Common myeloid progenitor, CD34-positive (primary cell): ENCODE results near the gene OR2T35. TPM values are rescaled to one million over a fixed set of nuclear protein-coding genes. Genes with fewer than 3 reads are reported as not detected.
"Not testable (repeated sequence)": the region's sequence is repeated elsewhere in the genome, so short reads cannot be mapped to it uniquely, and the experiment has no call there.

ENCODE experiments used
- CTCF ChIA-PET: fragments of 350-600 bp; sonication (Branson Sonifier 250); formaldehyde crosslinking; loops from one replicate; lab custom pipeline; 2021; ENCODE audit warnings: antibody characterized with exemption; lab: Charles Lee
- POLR2A ChIA-PET: fragments of 350-600 bp; sonication (Branson Sonifier 250); formaldehyde crosslinking; loops from one replicate; lab custom pipeline; 2021; ENCODE audit warnings: antibody characterized with exemption; lab: Charles Lee
- DNase-seq, 3 donors: peaks; one replicate each; pipeline versions ENCODE4 v3.0.0 to v3.0.0-alpha.2; 2013
- H3K27ac ChIP-seq, 2 experiments: 1 replicate in 1 of 2; 2 replicates in 1 of 2; pipeline ENCODE4 v1.7.0; 2013; ENCODE audit warnings: inconsistent platforms in 2 of 2, low read length in 2 of 2, mild to moderate bottlenecking in 2 of 2, low read depth in 1 of 2, moderate library complexity in 1 of 2; ENCODE audit not compliant: severe bottlenecking in 2 of 2, insufficient read depth in 1 of 2, poor library complexity in 1 of 2
- H3K27me3 ChIP-seq, 5 experiments: replicated peaks in 2 of 5; 1 replicate in 3 of 5; 2 replicates in 2 of 5; pipeline versions ENCODE4 v1.6.1 to v1.7.0; 2013; ENCODE audit warnings: low read length in 4 of 5, mild to moderate bottlenecking in 2 of 5, moderate library complexity in 2 of 5, inconsistent platforms in 1 of 5; ENCODE audit not compliant: insufficient read depth in 5 of 5, control insufficient read depth in 4 of 5
- H3K36me3 ChIP-seq, 4 experiments: 1 replicate in 2 of 4; 2 replicates in 2 of 4; pipeline versions ENCODE4 v1.6.1 to v1.7.0; 2013; ENCODE audit warnings: low read length in 3 of 4, control low read depth in 1 of 4, mild to moderate bottlenecking in 1 of 4; ENCODE audit not compliant: control insufficient read depth in 4 of 4, insufficient read depth in 4 of 4
- H3K4me1 ChIP-seq, 4 experiments: 1 replicate in 3 of 4; 2 replicates in 1 of 4; pipeline versions ENCODE4 v1.6.1 to v1.7.1; 2013; ENCODE audit warnings: low read length in 3 of 4, mild to moderate bottlenecking in 3 of 4, control low read depth in 1 of 4, inconsistent platforms in 1 of 4, moderate library complexity in 1 of 4; ENCODE audit not compliant: control insufficient read depth in 4 of 4, insufficient read depth in 4 of 4; ENCODE audit errors: control extremely low read depth in 1 of 4
- H3K4me3 ChIP-seq, 7 experiments: 1 replicate in 4 of 7; 2 replicates in 3 of 7; pipeline versions ENCODE4 v1.5.1 to v1.7.0; 2013; ENCODE audit warnings: mild to moderate bottlenecking in 7 of 7, low read length in 6 of 7, moderate library complexity in 6 of 7, inconsistent platforms in 2 of 7, low read depth in 2 of 7, control low read depth in 1 of 7; ENCODE audit not compliant: insufficient read depth in 4 of 7, control insufficient read depth in 1 of 7; ENCODE audit errors: extremely low read depth in 1 of 7
- H3K9me3 ChIP-seq, 5 experiments: 1 replicate in 4 of 5; 2 replicates in 1 of 5; pipeline versions ENCODE4 v1.6.1 to v1.7.1; 2013; ENCODE audit warnings: low read length in 4 of 5, mild to moderate bottlenecking in 2 of 5, inconsistent platforms in 1 of 5, low read depth in 1 of 5, moderate library complexity in 1 of 5; ENCODE audit not compliant: control insufficient read depth in 4 of 5, insufficient read depth in 2 of 5; ENCODE audit errors: control extremely low read depth in 1 of 5
- WGBS: methylation state at CpG from one replicate; pipeline ENCODE4 v1.1.5; 2013; ENCODE audit not compliant: insufficient coverage; 5-methylcytosine and 5-hydroxymethylcytosine counted together
- polyA plus RNA-seq: library from polyadenylated mRNA; unstranded; fragments of 120-200 nt; gene quantifications from one replicate; pipeline ENCODE4 v1.2.1, GENCODE V29; 2013

The OR2T35 gene
- polyA plus RNA-seq: not detected

DNA sequence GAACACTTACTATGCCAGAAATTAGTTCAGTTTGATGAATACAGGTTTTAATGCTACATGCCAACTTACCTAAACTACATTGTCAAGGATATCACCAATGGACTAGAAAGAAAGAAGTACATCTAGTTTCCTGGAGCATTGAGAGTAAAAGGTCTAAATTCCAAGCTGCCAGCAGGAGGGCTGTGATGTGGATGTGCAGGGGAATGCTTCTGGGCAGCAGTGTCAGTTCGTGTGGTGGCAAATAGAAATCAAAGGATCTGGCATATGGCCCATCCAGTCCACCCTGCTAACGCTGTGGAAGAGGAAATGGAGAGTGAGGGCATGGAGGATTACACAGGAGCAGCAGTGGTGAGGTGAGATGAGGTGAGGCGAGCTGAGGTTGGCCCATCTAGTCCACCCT, at the start of gene OR2T35:
Gene OR2T35 (minus strand): TSS at position 101 of the 400 bp plus-strand sequence. CDS start 6,020 bp downstream, outside the sequence.
- H3K36me3 ChIP-seq, H3K4me1 ChIP-seq, POLR2A ChIA-PET, DNase-seq, H3K27me3 ChIP-seq, H3K4me3 ChIP-seq, H3K27ac ChIP-seq, CTCF ChIA-PET, H3K9me3 ChIP-seq: not testable (repeated sequence)
- no CpG with 5 or more reads among the region's 3 CpGs for WGBS

DNA sequence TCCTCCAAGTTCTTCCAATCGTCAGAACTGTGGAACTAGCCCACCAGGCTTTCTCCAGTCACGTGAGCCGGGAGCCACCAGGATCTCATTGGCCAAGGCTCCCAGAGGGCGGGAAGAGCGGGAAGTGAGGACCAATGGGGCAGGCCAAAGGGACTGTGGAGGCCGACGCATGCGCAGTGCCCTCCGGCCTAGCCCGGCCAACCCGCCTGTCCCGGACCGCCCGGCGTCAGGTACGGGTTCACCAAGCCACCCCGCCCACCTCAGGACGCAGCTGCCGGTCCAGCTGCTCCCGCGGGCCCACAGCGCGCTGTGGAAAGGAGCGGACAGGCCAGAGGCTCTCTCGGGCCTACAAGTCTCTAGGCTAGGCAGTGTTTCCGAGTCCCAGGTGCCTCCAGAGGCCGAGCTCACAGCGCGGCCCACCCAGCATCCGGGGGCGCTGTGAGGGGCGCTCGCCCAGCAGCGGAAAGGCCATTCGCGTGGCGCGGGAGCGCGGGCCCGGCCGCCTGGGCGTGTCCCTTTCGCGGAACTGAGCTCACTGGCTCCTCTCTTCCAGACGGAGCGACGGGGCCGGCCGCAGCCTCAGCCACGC, 46.6 kb upstream of the OR2T35 start:
- CTCF ChIA-PET: interaction anchor here (1.3 to 2.2 kb wide), 2 partner anchors 59 to 69 kb away, joined by 3 to 13 read pairs; no protein-coding TSS in a partner anchor
- H3K9me3 ChIP-seq: no peaks in the 10 kb centered on the region
- H3K4me1 ChIP-seq: peaks cover 0 to 3% (median 0%) of the 10 kb centered on the region in 4 experiments
- no peak for DNase-seq
- no peaks in the 10 kb centered on the region for H3K36me3 ChIP-seq
- H3K4me3 ChIP-seq: no peak overlapping the region
- 92% methylated on average over 50 of the region's 51 CpGs for WGBS
- peaks cover 0 to 5% (median 0%) of the 10 kb centered on the region in 5 experiments for H3K27me3 ChIP-seq
- POLR2A ChIA-PET: no interaction called here
- no peak overlapping the region for H3K27ac ChIP-seq

GRCh38 chr1:248688527-248689298, 43.6 kb upstream of the OR2T35 start:
- Histone ChIP-seq H3K27ac (no peak overlapping the region), H3K27me3 (peaks cover 0 to 5% (median 0%) of the 10 kb centered on the region in 5 experiments), H3K36me3 (no peaks in the 10 kb centered on the region), H3K4me3 (no peak overlapping the region), H3K9me3 (no peaks in the 10 kb centered on the region), H3K4me1 (no peaks in the 10 kb centered on the region)
- DNase-seq: peak in 1 of 3 donors; percentile 14
- WGBS: 89% methylated on average over 3 of the region's 4 CpGs
- ChIA-PET CTCF (no interaction called here), POLR2A (no interaction called here)

DNA sequence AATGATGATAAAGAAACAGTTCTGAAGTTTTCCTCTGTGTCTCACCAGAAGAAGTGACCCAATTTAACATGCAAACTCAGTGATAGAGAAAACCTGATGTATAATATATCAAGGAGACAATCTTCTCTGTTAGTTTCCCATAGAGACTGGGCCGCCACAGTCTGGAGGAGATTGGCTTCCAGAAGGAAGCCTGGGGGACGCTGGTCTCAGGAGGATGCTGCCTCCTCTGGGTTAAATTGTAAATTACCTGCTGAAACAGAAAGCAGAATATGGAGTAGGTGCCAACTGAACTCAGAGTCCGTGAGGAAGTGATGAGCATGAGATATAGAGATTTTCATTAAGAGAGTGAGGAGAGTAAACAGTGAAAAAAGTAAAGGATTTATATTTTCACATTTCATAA, 41.7 kb upstream of the OR2T35 start:
- 6% methylated on average over 2 of the region's 3 CpGs for whole genome bisulfite sequencing
- POLR2A ChIA-PET: no interaction called here
- H3K4me3 ChIP-seq: no peak overlapping the region
- no peaks in the 10 kb centered on the region for H3K4me1 ChIP-seq
- CTCF ChIA-PET: interaction anchor here (0.8 to 1.2 kb wide), 3 partner anchors 10 to 72 kb away, joined by 3 to 4 read pairs (median 3); no protein-coding TSS in a partner anchor
- peak; percentile 53 to 63 (median 62) for DNase-seq
- no peaks in the 10 kb centered on the region for H3K36me3 ChIP-seq
- H3K9me3 ChIP-seq: no peaks in the 10 kb centered on the region
- no peaks in the 10 kb centered on the region for H3K27me3 ChIP-seq
- no peak overlapping the region for H3K27ac ChIP-seq

DNA sequence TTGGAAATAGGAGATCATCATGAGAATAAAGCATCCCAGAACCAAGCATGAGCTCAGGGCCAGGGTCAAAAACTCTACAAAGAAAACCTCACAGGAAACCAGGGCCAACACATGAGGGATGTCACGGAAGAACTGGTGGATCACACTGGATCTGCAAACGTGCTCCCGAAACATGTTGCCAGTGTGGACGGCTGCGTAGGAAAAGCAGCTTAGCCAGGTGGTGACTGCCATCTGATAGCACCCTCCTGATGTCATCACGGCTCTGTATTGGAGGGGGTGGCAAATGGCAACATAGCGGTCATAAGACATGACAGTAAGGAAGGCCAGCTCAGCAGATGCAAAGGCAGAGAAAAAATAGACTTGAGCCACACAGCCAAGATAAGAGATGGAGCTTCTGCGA, 36.6 kb upstream of the OR2T35 start:
- DNase-seq: no peak
- Histone ChIP-seq H3K4me1 (no peaks in the 10 kb centered on the region), H3K36me3 (no peaks in the 10 kb centered on the region), H3K27ac (no peak overlapping the region), H3K9me3 (no peaks in the 10 kb centered on the region), H3K4me3 (no peak overlapping the region), H3K27me3 (peaks cover 0 to 3% (median 0%) of the 10 kb centered on the region in 5 experiments)
- ChIA-PET POLR2A (no interaction called here), CTCF (interaction anchor here (1.1 kb wide), 1 partner anchor 59 kb away, joined by 3 read pairs; no protein-coding TSS in a partner anchor)
- 89% methylated on average over 8 of the region's 8 CpGs for WGBS

- no peaks in the 10 kb centered on the region for H3K4me1 ChIP-seq
- peaks cover 0 to 12% (median 4%) of the 10 kb centered on the region in 5 experiments for H3K9me3 ChIP-seq
- no peaks in the 10 kb centered on the region for H3K27me3 ChIP-seq
- H3K4me3 ChIP-seq: no peak overlapping the region
- H3K27ac ChIP-seq: no peak overlapping the region
- WGBS: 100% methylated on average over 1 of the region's 1 CpG
- CTCF ChIA-PET: no interaction called here
- peak in 1 of 3 donors; percentile 6 for DNase-seq
- POLR2A ChIA-PET: no interaction called here
- H3K36me3 ChIP-seq: no peaks in the 10 kb centered on the region
Observed at GRCh38 chr1:248670003-248670402, 24.9 kb upstream of the OR2T35 start.
